ENCODE measurements around the gene SLC38A4.
"Not testable (repeated sequence)": the region's sequence is repeated elsewhere in the genome, so short reads cannot be mapped to it uniquely, and the experiment has no call there.

The SLC38A4 gene, protein sequence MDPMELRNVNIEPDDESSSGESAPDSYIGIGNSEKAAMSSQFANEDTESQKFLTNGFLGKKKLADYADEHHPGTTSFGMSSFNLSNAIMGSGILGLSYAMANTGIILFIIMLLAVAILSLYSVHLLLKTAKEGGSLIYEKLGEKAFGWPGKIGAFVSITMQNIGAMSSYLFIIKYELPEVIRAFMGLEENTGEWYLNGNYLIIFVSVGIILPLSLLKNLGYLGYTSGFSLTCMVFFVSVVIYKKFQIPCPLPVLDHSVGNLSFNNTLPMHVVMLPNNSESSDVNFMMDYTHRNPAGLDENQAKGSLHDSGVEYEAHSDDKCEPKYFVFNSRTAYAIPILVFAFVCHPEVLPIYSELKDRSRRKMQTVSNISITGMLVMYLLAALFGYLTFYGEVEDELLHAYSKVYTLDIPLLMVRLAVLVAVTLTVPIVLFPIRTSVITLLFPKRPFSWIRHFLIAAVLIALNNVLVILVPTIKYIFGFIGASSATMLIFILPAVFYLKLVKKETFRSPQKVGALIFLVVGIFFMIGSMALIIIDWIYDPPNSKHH

DNA sequence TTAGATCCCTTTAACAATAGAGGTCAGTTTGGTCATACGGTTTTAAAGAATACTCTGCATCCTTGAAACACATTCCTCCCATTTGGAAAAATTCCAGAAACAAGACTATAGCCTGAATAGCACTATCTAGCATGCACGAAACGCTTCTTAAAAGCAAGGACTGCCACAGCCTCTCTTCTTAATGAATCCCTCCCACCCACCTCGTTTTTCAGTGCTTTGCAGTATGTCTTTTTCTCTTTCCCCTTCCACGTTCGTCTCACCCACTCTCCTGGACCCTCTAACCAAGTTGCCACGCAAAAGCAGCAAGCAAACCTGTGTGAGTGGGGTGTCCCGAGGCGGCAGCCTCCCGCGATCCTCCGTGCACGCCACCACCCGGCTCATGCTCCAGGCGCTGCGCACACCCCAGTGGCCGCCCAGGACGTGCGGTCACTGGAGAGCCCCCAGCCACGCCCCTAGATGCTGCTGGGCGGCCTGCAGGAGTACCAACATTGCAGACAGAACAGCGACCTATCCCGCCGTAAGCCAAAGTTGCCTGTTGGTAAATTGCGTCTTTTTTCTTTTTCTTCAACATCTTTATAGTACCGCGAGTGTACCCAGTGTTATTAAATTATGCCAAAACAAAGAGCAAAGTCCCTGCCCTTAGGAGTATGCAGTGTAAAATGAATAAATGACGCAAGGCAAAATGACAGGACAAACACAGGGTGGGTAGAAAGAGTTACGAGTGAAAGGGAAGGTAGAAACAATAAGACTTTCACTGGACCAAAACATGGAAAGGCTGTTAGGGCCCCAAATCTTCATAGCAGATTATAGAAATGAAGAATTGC, at the start of gene SLC38A4:
Gene SLC38A4, minus strand, starts transcription at position 407 of the 824 bp plus-strand sequence. CDS start 32,926 bp downstream, outside the sequence.
- DNase-seq (ENCODE audit: low spot score), result peak; percentile 44

DNA sequence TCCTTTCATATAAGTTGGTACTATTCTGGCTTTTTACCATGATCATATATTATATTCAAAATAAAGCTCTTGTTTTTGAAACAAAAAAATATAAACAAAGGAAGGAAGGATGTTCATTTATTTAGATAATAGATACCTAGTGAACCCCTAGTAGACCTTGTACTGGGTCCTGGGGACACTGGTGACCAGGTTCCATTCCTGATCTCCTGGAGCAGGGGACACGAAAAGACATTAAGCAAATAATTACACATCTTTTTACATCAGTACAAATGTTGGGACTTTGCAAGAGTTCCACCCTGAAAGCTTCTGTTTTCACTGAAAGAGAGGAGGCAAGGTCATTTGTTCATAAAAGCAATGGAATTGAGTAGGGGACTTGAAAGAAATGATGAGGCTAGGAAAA, 49.3 kb upstream of the SLC38A4 start:
- no peak for DNase-seq (ENCODE audit: low spot score)

DNA sequence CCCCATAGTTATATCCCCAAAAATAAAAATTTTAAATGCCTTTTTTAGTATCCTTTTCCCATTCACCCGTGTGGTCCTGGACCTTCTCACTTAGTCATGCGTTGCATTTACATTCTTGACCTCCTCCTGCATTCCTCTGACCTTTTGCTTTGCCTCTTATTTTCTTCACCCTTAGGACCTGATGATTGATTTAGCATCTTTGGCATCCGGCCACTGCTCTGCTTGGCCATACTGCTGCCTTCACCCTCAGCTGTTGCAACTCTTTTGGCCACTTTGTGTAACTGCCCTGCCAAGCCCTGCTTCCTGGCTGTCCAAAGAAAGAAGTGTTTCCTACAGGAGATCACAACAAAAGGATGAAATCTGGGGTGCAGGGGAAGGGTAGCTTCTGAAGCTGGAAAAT, 48.8 kb upstream of the SLC38A4 start:
- no peak for DNase-seq (ENCODE audit: low spot score)

DNA sequence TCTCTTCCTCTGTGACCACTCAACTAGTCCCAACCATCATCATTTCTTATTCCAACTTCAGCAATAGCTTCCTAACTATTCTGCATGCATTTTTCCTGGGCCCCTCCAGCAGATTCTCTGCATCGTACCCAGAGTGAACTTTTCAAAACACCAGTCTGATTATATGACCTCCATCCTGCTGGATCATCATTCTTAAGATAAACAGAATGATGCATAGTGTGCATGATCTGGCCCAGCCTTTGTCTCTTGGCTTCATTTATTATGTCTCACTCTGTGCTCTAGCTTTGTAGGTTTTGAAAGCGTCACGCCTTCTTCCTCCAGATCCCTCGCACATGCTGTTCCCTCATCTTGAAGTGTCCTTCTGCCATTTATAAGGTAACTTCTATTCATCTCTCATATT, 46.3 kb upstream of the SLC38A4 start:
- DNase-seq (ENCODE audit: low spot score), result no peak

DNA sequence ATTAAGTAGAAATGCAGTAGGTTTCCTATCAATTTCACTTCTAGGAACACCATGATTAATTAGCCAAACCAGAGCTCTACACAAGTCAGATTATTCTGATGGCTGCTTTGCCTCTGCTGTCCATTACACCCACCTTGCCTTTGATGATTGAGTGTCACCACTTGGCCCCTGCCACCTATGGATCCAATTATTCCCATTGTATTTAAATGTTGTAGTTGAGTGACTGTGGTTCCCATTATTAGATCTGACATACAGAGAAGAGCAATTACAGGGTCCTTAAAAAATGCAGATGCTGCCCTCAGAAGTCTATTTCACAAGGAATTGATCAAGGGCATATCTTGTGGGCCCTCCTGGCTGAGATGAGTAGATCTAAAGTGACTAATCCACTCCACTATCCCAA, 39.5 kb upstream of the SLC38A4 start:
- no peak for DNase-seq (ENCODE audit: low spot score)

DNA sequence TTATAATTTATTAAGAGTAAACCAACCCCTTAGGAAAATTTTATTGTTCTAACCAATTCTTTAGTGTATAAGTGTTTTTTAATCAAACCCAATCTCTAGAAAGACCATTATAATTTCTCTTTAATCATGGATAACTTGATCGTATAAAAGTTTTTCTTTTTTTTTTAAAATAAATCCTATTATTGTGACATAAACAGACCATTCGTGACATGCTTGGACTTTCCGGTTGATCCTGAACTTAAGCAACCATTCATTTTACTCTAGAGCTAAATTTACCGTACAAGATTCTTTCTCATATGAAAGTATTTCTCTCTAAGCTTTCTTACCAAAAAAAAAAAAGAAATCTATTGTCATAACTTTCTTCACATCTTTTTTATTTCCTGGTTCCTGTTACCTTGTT, 32.6 kb upstream of the SLC38A4 start:
- DNase-seq (ENCODE audit: low spot score), result no peak

DNA sequence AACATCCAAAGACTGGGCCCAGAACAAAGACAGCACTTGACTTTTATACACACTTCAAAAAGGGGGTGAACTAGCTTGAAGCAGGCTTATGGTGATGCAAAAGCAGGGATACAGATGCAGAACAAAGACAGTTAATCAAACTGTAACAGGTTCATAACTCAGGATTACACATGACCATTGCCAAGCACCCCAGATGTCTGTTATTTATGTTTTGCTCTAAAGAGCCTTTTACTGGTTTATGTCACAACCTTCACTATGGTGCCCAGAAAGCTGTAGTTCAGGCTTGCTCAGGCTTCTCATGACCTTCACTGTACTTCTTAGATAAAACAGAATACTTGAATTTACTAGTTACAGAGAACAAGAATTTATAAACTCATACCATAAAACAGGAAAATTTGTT, 31.7 kb upstream of the SLC38A4 start:
- DNase-seq (ENCODE audit: low spot score), result no peak

DNA sequence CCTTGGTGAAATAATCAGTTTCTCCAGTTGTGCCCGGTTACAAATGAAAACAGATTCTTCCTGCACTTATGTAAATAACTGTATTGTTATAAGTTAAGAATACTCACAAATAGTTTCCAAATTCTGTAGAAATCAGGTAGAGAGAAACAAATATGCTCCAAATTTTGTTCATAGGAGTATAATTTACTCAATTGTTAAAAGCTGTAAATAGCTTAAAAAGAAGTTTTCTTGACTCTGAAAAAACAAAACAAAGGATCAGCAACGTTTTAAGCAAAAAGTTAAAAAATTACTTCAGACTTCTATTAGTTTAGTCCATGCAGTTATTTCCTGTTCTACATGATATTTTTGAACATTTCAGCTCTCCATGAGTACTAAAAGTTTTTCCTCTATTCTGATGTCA, 30.0 kb upstream of the SLC38A4 start:
- no peak for DNase-seq (ENCODE audit: low spot score)

DNA sequence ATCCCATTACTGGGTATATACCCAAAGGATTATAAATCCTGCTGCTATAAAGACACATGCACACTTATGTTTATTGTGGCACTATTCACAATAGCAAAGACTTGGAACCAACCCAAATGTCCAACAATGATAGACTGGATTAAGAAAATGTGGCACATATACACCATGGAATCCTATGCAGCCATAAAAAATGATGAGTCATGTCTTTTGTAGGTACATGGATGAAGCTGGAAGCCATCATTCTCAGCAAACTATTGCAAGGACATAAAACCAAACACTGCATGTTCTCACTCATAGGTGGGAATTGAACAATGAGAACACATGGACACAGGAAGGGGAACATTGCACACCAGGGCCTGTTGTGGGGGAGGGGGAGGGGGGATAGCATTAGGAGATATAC, 28.4 kb upstream of the SLC38A4 start:
- DNase-seq (ENCODE audit: low spot score), result not testable (repeated sequence)

DNA sequence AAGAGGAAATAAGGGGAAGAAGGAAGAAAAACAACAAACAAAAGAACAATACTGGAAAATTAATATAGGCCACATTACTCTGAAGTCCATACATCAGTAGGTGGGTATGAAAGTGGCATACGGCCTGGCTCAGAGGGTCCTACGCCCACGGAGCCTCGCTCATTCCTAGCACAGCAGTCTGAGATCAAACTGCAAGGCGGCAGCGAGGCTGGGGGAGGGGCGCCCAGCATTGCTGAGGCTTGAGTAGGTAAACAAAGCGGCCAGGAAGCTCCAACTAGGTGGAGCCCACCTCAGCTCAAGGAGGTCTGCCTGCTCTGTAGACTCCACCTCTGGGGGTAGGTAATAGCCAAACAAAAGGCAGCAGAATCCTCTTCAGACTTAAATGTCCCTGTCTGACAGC, 23.0 kb upstream of the SLC38A4 start:
- DNase-seq (ENCODE audit: low spot score), result not testable (repeated sequence)

DNA sequence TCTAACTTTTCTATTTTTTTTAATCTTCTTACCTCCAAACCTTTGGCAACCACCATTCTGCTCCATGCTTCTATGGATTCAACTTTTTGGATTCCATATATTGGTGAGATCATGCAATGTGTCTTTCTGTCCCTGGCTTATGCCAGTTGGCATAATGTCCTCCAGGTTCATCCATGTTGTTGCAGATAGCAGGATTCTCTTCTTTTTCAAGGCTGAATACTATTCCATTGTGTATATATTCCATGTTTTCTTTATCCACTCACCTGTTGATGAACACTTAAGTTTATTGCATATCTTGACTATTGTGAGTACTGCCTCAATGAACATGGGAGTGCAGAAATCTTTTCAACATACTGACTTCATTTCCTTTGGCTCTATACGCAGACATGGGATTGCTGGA, 21.2 kb upstream of the SLC38A4 start:
- no peak for DNase-seq (ENCODE audit: low spot score)

DNA sequence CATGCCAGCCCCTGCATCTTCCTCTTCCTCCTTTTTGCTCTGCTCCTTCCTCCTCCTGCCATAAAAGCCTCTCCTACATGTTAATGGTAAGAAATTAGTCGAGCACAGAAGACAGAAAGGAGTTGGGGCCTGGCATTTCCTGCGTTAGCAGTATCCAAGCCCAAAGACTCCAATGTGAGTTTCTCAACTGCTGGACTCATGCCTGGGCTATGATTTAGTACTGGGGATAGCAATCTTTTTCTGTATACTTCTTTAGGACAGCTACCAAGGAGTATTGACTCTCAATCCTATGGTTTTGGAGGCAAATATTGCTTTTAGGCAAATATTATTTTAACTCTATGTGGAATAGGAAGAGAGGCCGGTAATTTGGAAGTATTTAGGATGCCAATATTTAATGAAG, 18.0 kb upstream of the SLC38A4 start:
- DNase-seq (ENCODE audit: low spot score), result no peak

DNA sequence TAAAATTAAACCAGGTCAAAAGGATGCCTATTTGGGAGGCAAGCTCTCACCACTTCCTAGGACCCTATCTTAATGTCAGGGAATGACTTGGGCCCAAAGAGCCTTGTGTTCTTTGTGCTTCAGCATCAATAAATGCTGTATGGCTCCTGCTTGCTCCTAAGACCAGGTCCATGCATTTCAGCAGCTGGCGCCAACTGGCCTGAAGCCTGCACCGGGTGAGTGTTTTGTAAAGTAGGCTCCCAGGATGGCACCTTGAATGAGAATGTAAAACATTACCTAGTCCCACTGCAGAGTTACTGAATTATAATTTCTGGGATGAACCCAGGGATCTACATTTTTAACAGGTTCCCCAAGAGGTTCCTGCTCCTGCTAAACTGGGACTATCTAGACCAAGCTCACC, 16.1 kb upstream of the SLC38A4 start:
- DNase-seq (ENCODE audit: low spot score), result no peak

DNA sequence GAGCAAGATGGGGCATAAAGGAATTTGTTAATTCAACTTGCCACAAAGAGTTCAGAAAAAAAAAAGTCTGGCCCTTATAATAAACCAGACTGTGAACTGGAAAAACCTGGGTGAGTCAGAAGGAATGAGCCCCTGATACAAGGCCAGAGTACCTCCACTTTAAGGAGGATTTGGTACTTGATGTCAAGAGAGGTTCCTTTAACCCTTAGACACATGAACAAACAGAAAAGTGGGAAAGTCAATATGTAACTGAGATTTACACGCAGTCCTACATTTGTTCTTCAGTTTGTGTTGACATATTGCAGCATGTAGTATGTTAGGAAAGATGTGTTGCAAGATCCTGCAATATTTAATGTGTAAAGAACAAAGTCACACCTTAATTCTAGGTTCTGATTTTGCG, 14.2 kb upstream of the SLC38A4 start:
- no peak for DNase-seq (ENCODE audit: low spot score)

DNA sequence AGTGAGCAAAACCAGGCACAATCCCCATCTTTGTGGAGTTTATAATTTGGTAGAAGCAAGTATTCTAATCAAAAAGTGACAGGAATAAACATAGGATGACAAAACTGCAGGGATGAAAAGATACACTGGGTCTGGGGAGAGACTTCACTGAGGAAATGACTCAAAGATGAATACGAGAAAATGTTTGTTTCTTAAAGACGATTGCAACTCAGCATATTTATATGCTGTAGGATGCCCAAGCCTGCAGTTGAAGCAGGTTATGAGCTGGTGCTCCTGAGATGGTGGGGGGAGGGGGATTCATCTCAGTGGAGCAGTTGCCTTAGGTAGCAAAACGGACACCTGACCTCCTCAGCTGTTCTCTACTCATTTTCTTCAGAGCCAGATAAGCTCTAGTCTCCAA, 13.4 kb upstream of the SLC38A4 start:
- DNase-seq (ENCODE audit: low spot score), result no peak

DNA sequence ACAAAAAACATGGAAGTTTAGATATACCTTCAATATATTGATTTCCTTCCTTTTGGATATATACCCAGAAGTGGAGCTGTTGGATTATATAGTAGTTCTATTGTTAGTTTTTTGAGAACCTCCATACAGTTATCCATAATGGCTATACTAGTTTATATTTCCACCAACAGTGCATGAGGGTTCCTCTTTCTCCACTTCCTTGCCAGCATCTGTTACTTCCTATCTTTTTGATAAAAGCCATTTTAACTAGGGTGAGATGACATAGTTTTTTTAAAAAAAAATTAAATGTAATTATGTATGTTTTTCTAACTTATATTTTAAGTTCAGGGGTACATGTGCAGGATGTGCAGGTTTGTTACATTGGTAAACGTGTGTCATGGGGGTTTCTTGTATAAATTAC, 10.0 kb upstream of the SLC38A4 start:
- no peak for DNase-seq (ENCODE audit: low spot score)

DNA sequence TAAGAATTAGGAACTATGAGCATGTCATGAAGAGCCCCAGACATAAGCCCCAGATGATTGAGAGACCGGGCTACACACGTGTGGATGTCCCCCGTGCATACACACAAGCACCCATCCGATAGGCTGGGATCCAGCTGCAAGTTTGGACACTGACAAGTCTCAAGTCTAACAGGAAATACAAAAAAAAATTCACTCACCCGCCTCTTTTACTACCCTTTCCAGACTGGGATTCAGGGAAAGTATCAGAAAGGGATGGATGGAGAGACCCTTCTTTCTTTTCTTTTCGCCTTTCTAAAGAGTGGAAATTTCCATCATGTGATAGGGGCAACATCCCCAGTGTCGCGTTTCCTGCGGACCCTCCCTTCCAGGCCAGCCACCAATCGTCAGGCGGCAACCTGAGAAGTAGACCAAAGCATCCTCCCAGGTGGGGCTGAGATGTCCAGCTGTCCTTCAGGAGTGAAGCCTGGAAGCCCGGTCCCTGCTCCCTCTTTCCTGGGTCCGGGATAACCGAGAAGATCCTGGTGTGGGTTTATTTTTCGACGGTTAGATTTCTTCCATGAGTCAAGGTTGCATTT, 6.4 kb upstream of the SLC38A4 start:
- DNase-seq (ENCODE audit: low spot score), result no peak

DNA sequence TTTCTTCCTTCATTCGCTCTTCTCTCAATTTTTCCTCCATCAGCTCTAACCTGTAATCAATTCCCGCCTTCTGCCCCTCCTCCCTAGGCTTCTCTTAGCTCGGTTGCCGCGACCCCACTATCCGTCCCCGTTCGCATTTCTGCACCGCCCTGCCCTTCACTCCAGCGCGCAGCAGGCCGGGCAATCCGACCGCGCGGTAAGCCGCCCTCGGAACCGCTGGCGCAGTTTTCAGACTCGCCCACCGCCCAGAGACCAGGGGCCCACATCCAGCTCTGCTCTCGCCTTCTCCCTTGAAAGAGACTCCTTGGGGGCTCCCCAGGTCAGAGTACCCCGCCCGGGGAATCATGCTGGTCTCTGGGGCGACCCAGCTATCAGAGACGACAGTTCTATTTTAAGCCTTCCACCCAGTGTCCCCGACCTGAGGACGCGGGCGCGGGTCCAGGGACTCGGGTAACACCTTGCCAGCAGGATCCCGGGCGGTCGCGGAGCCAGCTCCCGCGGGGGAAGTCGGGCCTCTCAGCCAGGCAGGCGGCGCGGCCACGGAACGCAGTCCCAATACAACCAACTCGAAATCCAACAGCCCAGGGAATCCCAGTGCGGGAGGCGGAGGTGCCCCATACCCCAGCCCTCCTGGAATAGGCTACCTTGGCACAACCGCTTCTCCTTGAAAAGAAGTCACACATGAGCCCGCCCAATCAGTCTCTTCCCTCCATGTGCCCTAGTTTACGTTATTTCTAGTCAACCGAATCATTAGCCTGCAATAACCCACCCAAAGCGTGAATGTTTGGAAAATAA, 5.7 kb upstream of the SLC38A4 start:
- peak; percentile 37 for DNase-seq (ENCODE audit: low spot score)

DNA sequence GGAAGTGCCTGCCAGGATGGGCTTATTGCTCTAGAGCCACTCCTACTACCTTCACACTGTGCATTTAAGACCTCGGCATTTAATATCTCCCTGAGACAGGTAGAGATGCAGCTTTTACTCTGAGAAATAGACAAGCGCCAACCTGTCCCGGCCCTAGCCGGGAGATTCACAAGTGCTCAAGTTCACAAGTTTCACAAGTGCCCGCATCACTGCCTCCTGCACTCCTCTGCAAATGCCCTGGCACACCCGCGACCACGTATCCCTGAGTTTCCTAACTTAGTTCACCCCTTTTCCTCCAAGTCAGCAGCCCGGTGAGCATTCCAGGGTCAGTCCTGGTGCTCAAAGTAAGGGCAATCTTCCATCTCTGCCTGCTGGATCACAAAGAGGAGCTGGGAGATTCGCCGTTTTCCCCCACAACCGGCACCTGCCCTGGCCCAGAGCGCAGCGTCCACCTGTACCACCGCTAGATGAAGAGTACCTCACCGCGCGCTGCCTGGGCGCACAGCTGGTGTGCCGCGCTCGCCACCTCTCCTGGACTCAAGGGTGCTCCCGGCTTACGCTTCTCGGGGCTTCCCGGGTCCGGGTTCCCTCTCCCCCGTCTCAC, 5.0 kb upstream of the SLC38A4 start:
- DNase-seq (ENCODE audit: low spot score), result peak; percentile 35

DNA sequence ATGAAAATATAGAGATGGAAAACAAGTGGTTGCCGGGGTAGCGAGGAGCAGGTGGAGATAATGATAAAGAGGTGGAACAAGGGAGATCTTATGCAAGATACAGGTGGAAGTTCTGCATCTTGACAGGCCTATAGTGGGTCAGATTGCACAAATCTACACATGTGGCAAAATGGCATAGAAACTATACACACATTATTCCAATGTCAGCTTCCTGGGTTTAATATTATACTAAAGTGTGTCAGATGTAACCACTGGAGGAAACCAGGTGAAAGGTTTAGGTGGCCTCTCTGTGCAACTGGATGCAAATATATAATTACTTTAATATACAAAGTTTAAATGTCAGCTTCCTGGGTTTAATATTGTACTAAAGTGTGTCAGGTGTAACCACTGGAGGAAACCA, 1.1 kb downstream of the SLC38A4 start:
- no peak for DNase-seq (ENCODE audit: low spot score)

DNA sequence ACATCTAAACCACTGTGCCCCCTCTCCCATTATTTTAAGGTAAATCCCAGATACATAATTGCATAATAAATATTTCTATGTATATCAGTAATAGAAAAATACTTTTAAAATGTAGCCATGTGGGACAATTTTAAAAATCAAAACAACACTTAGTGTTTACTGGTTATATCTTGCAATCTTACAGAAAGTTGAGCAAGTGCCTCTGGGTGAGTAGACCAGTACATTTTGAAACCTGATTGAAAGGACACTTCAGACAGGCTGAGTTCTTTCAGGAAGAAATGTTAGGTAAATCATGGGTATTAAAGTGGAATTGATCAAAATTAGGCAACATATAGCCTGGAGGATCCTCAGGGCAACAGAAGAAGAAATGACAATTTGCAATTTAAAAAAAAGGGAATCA, 7.2 kb downstream of the SLC38A4 start:
- no peak for DNase-seq (ENCODE audit: low spot score)

DNA sequence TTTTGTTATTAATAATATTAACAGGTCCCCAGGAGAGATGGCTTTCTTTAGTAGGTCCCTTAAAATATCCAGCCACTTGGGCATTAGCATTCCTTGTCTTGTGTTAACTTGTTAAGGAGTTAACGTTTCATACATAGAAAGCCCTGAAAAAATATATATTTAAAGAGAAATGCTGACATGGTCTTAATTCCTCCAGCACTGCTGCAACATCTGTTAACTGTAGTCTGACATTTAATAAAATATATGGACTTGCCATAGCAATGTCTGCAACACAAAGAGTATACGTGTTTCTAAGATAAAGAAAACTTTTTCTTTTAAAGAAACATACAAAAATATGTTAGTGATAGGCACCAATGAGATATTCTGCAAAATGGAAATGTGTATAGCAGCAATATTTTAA, 10.0 kb downstream of the SLC38A4 start:
- no peak for DNase-seq (ENCODE audit: low spot score)
